BLaER1 treated with 17β-estradiol and CSF1 and Interleukin-3, amounts not matched to agents 10 nM and 100 nM (cell line): Measurements from ENCODE around the gene TOP1.

Source experiments
- H3K27ac ChIP-seq, 11 experiments: shearing (Covaris generic); formaldehyde crosslinking; 2 replicates each; pipeline ENCODE4 v1.8.1; 2022
- H3K27me3 ChIP-seq, 11 experiments: shearing (Covaris generic); formaldehyde crosslinking; 2 replicates each; pipeline ENCODE4 v1.8.1; 2022
- H3K36me3 ChIP-seq, 11 experiments: shearing (Covaris generic); formaldehyde crosslinking; 2 replicates each; pipeline ENCODE4 v1.8.1; 2022
- H3K4me1 ChIP-seq, 10 experiments: shearing (Covaris generic); formaldehyde crosslinking; 2 replicates each; pipeline ENCODE4 v1.8.1; 2022
- H3K4me2 ChIP-seq, 11 experiments: shearing (Covaris generic); formaldehyde crosslinking; 2 replicates each; pipeline ENCODE4 v1.8.1; 2022
- H3K4me3 ChIP-seq, 10 experiments: shearing (Covaris generic); formaldehyde crosslinking; 2 replicates each; pipeline ENCODE4 v1.8.1; 2022
- H3K9ac ChIP-seq, 11 experiments: shearing (Covaris generic); formaldehyde crosslinking; 2 replicates each; pipeline ENCODE4 v1.8.1; 2022
- H3K9me3 ChIP-seq, 11 experiments: shearing (Covaris generic); formaldehyde crosslinking; replicated peaks in 1 of 11; 2 replicates each; pipeline ENCODE4 v1.8.1; 2022
- H4K20me1 ChIP-seq, 11 experiments: shearing (Covaris generic); formaldehyde crosslinking; 2 replicates each; pipeline ENCODE4 v1.8.1; 2022
- Cebpa-rat ChIP-seq, 11 experiments: shearing (Covaris generic); IDR thresholded peaks; 2 replicates each; pipeline ENCODE4 v1.8.1; 2022

Gene TOP1

DNA sequence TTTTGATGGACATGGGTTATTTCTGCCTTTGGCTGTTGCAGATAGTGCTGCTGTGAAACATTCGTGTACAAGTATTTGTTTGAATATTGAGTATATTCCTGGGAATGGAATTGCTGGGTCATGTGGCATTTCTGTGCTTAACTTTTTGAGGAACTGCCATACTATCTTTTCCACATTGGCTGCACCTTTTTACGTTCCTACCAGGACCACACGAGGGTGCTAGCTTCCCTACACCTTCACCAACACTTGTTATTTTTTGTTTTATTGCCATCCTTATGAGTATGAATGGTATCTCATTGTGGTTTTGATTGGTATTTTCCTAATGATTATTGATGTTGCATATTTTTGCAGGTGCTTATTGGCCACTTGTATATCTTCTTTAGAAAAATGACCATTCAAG, 60.9 kb downstream of the TOP1 start:
- H3K9ac ChIP-seq: no peak overlapping the region
- H4K20me1 ChIP-seq: peaks cover 11 to 54% (median 19%) of the 10 kb centered on the region in 11 experiments; a peak in 19 of 22 replicates
- TF ChIP-seq Cebpa-rat (IDR thresholded peaks at IDR 0.05): no peak
- H3K4me1 ChIP-seq: peaks cover 0 to 20% (median 5%) of the 10 kb centered on the region in 10 experiments; a peak in 8 of 20 replicates
- H3K27me3 ChIP-seq: no peaks in the 10 kb centered on the region
- H3K9me3 ChIP-seq: no peaks in the 10 kb centered on the region
- no peak overlapping the region for H3K4me2 ChIP-seq
- no peak overlapping the region for H3K27ac ChIP-seq
- no peak overlapping the region for H3K4me3 ChIP-seq
- peaks cover 89 to 100% (median 98%) of the 10 kb centered on the region in 11 experiments for H3K36me3 ChIP-seq

- H3K4me3 ChIP-seq: no peak overlapping the region
- H3K36me3 ChIP-seq: peaks cover 84 to 100% (median 97%) of the 10 kb centered on the region in 11 experiments
- TF ChIP-seq Cebpa-rat (IDR thresholded peaks at IDR 0.05): no peak
- no peaks in the 10 kb centered on the region for H3K9me3 ChIP-seq
- no peak overlapping the region for H3K4me2 ChIP-seq
- peaks cover 0 to 3% (median 0%) of the 10 kb centered on the region in 10 experiments; a peak in 5 of 20 replicates for H3K4me1 ChIP-seq
- peaks cover 17 to 68% (median 39%) of the 10 kb centered on the region in 11 experiments; a peak in 19 of 22 replicates for H4K20me1 ChIP-seq
- H3K9ac ChIP-seq: no peak overlapping the region
- H3K27ac ChIP-seq: no peak overlapping the region
- H3K27me3 ChIP-seq: no peaks in the 10 kb centered on the region
These were observed 63.3 kb downstream of the TOP1 start for GRCh38 chr20:41091927-41092326.

DNA sequence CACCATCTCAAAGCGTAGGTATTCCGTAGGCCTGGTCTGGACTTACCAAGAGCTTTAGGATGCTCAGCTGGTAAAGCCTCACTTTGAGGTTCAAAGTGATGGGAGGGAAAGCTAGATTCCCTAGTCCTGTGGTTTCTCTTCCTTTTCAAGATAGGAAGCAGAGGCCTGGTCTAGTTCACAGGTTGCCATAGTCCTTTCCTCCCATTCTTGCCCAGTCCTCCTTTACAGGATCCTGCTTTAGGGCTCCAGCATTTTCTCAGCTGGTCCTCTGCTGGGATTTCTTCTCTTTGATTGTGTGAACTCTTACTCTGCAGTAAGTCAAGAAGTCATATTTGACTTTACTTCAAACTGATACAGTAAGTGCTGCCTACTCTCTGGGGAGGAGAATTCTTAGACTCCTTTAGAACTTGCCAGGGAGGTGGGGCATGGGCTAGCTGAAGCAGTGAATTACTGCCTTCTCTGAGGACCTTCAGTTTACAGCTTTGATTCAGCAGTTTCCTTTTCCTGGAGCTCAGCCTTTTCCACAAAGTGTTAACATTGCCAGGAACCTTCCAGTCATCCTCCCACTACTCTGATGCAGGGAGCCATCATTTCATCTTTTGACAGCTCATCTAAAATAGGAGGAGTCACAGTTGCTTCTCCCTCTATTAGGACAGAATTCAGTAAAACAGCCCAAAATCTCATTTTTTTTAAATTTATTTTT, 65.9 kb downstream of the TOP1 start:
- peaks cover 90 to 100% (median 97%) of the 10 kb centered on the region in 11 experiments for H3K36me3 ChIP-seq
- H3K9me3 ChIP-seq: no peaks in the 10 kb centered on the region
- H3K9ac ChIP-seq: no peak overlapping the region
- no peak overlapping the region for H3K4me3 ChIP-seq
- H3K4me2 ChIP-seq: no peak overlapping the region
- no peaks in the 10 kb centered on the region for H3K4me1 ChIP-seq
- H3K27me3 ChIP-seq: no peaks in the 10 kb centered on the region
- no peak overlapping the region for H3K27ac ChIP-seq
- no peak for TF ChIP-seq Cebpa-rat (IDR thresholded peaks at IDR 0.05)
- peaks cover 17 to 55% (median 40%) of the 10 kb centered on the region in 11 experiments; a peak in 19 of 22 replicates for H4K20me1 ChIP-seq

DNA sequence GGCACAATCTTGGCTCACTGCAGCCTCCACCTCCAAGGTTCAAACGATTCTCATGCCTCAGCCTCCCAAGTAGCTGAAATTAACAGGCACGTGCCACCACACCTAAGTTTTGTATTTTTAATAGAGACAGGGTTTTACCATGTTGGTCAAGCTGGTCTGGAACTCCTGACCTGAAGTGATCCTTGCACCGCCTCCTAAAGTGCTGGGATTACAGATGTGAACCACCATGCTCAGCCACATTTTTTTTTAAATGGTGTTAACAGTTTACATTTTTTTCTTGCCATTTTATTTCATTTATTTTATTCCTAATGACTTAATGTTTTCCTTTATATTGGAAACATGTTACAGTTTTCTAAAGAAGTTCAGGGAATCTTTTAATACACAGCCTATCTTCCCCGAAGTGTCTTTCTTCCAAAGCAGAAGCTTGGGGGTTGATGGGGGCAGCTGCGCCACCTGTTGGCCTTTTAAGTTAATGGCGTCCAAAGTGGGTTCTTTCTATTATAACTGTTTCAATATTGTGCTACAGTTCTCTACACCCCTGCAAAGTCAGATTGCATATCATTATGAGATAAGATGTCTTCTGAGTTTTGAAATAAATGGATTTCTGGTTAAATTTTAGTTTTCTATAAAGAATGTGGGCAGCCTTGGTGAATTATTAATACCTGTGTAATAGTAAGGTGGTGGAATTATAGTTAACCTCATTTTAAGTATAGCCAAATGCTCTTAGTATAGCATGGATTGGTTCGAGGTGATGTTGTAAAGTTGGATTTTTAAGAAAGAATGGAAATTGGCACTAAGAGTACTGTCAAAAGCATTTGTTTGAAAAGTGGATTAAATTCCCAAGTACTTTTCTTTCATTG, 66.7 kb downstream of the TOP1 start:
- peaks cover 17 to 49% (median 40%) of the 10 kb centered on the region in 11 experiments; a peak in 18 of 22 replicates for H4K20me1 ChIP-seq
- no peak overlapping the region for H3K9ac ChIP-seq
- H3K4me2 ChIP-seq: no peak overlapping the region
- no peak for TF ChIP-seq Cebpa-rat (IDR thresholded peaks at IDR 0.05)
- H3K36me3 ChIP-seq: peaks cover 90 to 100% (median 97%) of the 10 kb centered on the region in 11 experiments
- H3K27me3 ChIP-seq: no peaks in the 10 kb centered on the region
- H3K27ac ChIP-seq: no peak overlapping the region
- H3K4me1 ChIP-seq: no peaks in the 10 kb centered on the region
- H3K9me3 ChIP-seq: no peaks in the 10 kb centered on the region
- no peak overlapping the region for H3K4me3 ChIP-seq

DNA sequence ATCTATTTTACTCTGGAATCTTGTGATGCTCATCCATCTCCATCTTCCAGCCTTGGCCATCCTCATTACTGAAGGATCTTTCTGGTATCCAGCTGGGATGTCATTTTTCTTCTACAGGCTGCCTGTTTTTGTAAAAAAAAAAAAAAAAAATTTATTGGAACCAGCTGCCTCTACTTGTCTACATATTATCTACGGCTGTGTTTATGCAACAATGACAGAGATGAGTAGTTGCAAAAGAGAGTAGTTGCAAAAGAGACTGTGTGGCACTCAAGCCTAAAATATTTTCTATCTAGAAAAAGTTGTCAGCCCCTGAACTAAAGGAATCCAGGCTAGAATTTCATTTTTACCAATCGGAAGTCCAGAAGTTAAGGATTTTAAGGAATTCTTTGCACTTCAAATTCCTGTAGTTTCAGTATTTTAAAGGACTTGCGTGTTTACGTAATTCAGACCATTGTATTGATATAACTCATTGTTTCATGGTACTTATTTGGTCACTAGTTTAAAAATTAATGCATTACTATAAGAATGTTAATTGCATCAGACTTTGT, 70.2 kb downstream of the TOP1 start:
- Histone ChIP-seq H3K4me3 (no peak overlapping the region), H3K27me3 (no peaks in the 10 kb centered on the region), H3K4me1 (no peaks in the 10 kb centered on the region), H3K4me2 (no peak overlapping the region), H3K36me3 (peaks cover 94 to 100% (median 98%) of the 10 kb centered on the region in 11 experiments), H3K9ac (no peak overlapping the region), H3K27ac (no peak overlapping the region), H4K20me1 (peaks cover 14 to 38% (median 30%) of the 10 kb centered on the region in 11 experiments; a peak in 18 of 22 replicates), H3K9me3 (no peaks in the 10 kb centered on the region)
- no peak for TF ChIP-seq Cebpa-rat (IDR thresholded peaks at IDR 0.05)

DNA sequence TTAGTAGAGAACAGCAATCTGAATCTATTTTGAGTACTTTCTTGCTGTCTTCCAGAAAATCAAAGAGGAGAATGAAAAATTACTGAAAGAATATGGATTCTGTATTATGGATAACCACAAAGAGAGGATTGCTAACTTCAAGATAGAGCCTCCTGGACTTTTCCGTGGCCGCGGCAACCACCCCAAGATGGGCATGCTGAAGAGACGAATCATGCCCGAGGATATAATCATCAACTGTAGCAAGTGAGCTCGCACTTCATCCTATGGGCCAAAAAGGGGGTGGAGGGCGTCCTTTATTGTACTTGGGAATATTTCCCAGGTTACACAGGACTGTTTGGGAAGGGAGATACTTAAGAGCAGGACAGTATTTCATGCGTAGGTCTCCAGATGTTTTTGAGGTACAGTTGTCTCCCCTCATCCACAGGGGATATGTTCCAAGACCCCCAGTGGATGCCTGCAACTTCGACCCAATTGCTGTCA, 71.4 kb downstream of the TOP1 start:
- no peaks in the 10 kb centered on the region for H3K9me3 ChIP-seq
- H3K36me3 ChIP-seq: peaks cover 94 to 100% (median 97%) of the 10 kb centered on the region in 11 experiments
- H3K4me1 ChIP-seq: no peaks in the 10 kb centered on the region
- peaks cover 2 to 31% (median 21%) of the 10 kb centered on the region in 11 experiments; a peak in 17 of 22 replicates for H4K20me1 ChIP-seq
- no peak overlapping the region for H3K4me3 ChIP-seq
- TF ChIP-seq Cebpa-rat (IDR thresholded peaks at IDR 0.05): no peak
- H3K27ac ChIP-seq: no peak overlapping the region
- H3K9ac ChIP-seq: no peak overlapping the region
- no peaks in the 10 kb centered on the region for H3K27me3 ChIP-seq
- H3K4me2 ChIP-seq: no peak overlapping the region

DNA sequence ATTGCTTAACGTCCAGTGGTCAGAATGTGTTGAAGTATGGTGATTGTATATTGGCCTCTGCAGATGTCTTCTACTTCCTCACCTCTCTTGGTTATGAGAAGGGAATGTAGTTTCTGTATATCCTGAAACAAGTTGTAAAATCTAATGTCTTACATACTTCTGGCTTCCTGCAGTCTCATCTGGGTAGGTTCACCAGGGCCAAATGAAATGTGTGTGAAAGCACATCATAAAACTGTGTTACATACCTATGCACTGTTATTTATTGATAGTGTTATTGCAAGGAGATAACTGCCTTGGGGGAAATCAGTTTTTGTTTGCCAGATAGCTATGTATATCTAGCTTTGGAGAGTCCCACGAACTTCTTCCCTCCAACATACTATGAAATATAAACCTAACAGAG, 73.0 kb downstream of the TOP1 start:
- no peaks in the 10 kb centered on the region for H3K27me3 ChIP-seq
- H3K36me3 ChIP-seq: peaks cover 88 to 99% (median 94%) of the 10 kb centered on the region in 11 experiments
- TF ChIP-seq Cebpa-rat (IDR thresholded peaks at IDR 0.05): no peak
- peaks cover 0 to 21% (median 9%) of the 10 kb centered on the region in 11 experiments; a peak in 10 of 22 replicates for H4K20me1 ChIP-seq
- H3K4me3 ChIP-seq: no peak overlapping the region
- no peak overlapping the region for H3K9ac ChIP-seq
- no peak overlapping the region for H3K27ac ChIP-seq
- no peak overlapping the region for H3K4me2 ChIP-seq
- H3K4me1 ChIP-seq: no peaks in the 10 kb centered on the region
- no peaks in the 10 kb centered on the region for H3K9me3 ChIP-seq

GRCh38 chr20:41108531-41108930, 79.9 kb downstream of the TOP1 start:
- H4K20me1 ChIP-seq: peaks cover 5 to 65% (median 22%) of the 10 kb centered on the region in 11 experiments; a peak in 13 of 22 replicates
- no peak overlapping the region for H3K4me2 ChIP-seq
- TF ChIP-seq Cebpa-rat (IDR thresholded peaks at IDR 0.05): no peak
- no peak overlapping the region for H3K4me3 ChIP-seq
- H3K36me3 ChIP-seq: peaks cover 74 to 98% (median 87%) of the 10 kb centered on the region in 11 experiments
- H3K27me3 ChIP-seq: no peaks in the 10 kb centered on the region
- peaks cover 0 to 18% (median 7%) of the 10 kb centered on the region in 10 experiments; a peak in 12 of 20 replicates for H3K4me1 ChIP-seq
- no peak overlapping the region for H3K27ac ChIP-seq
- H3K9me3 ChIP-seq: no peaks in the 10 kb centered on the region
- H3K9ac ChIP-seq: no peak overlapping the region

DNA sequence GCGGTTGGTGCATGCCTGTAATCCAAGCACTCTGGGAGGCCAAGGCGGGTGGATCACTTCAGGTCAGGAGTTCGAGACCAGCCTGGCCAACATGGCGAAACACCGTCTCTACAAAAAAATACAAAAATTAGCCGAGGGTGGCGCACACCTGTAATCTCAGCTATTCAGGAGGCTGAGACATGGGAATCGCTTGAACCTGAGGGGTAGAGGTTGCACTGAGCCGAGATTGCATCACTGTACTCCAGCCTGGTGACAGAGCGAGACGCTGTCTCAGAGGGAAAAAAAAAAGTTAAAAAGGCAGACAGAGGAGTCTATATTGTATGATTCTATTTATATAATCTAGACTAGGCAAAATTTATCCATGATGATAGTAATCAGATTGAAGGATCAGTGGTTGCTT, 81.4 kb downstream of the TOP1 start:
- Histone ChIP-seq H3K4me3 (no peak overlapping the region), H3K36me3 (peaks cover 76 to 98% (median 90%) of the 10 kb centered on the region in 11 experiments), H3K4me2 (no peak overlapping the region), H3K9ac (no peak overlapping the region), H3K4me1 (peaks cover 0 to 18% (median 7%) of the 10 kb centered on the region in 10 experiments; a peak in 12 of 20 replicates), H3K9me3 (no peaks in the 10 kb centered on the region), H3K27me3 (no peaks in the 10 kb centered on the region), H4K20me1 (peaks cover 5 to 62% (median 25%) of the 10 kb centered on the region in 11 experiments; a peak in 15 of 22 replicates), H3K27ac (no peak overlapping the region)
- no peak for TF ChIP-seq Cebpa-rat (IDR thresholded peaks at IDR 0.05)
